Fibroblast of the aortic adventitia (primary cell): ENCODE results near the gene DDHD1. TPM values are rescaled to one million over a fixed set of nuclear protein-coding genes. Genes with fewer than 3 reads are reported as not detected.
"Not testable (repeated sequence)": the region's sequence is repeated elsewhere in the genome, so short reads cannot be mapped to it uniquely, and the experiment has no call there.

Experiments
- DNase-seq: peaks from one replicate; pipeline ENCODE4 v3.0.0-alpha.2; 2010; ENCODE audit warnings: low read depth
- H3K4me3 ChIP-seq: 2 replicates; pipeline ENCODE4 v1.5.1; 2011; ENCODE audit warnings: low read depth, mild to moderate bottlenecking, control low read depth, low read length, moderate library complexity
- total RNA-seq: library from RNA; depleted of rRNA; stranded (reverse); fragments of >200 nt; gene quantifications from 2 replicates; pipeline ENCODE4 v1.2.3, GENCODE V29; 2012; ENCODE audit warnings: low replicate concordance
- TF ChIP-seq, protein P1 (sequence below): IDR thresholded peaks from 2 replicates; pipeline ENCODE4 v1.5.1; 2011; ENCODE audit warnings: mild to moderate bottlenecking, low read length, control low read depth, inconsistent platforms; ENCODE audit not compliant: insufficient read depth

The DDHD1 gene
- total RNA-seq, 1 donor: 47.8 TPM

- TF ChIP-seq, protein P1, sequence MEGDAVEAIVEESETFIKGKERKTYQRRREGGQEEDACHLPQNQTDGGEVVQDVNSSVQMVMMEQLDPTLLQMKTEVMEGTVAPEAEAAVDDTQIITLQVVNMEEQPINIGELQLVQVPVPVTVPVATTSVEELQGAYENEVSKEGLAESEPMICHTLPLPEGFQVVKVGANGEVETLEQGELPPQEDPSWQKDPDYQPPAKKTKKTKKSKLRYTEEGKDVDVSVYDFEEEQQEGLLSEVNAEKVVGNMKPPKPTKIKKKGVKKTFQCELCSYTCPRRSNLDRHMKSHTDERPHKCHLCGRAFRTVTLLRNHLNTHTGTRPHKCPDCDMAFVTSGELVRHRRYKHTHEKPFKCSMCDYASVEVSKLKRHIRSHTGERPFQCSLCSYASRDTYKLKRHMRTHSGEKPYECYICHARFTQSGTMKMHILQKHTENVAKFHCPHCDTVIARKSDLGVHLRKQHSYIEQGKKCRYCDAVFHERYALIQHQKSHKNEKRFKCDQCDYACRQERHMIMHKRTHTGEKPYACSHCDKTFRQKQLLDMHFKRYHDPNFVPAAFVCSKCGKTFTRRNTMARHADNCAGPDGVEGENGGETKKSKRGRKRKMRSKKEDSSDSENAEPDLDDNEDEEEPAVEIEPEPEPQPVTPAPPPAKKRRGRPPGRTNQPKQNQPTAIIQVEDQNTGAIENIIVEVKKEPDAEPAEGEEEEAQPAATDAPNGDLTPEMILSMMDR: no peak
- no peak for DNase-seq
- no peak overlapping the region for H3K4me3 ChIP-seq
Measured at GRCh38 chr14:53186532-53186931, 33.4 kb upstream of the DDHD1 start.

- peak; percentile 9 for DNase-seq
- no peak overlapping the region for H3K4me3 ChIP-seq
- TF ChIP-seq, protein P1: no peak
Measured at GRCh38 chr14:53183611-53184010, 30.5 kb upstream of the DDHD1 start.

GRCh38 chr14:53183056-53183455, 29.9 kb upstream of the DDHD1 start:
- TF ChIP-seq, protein P1: no peak
- no peak overlapping the region for H3K4me3 ChIP-seq
- DNase-seq: no peak

GRCh38 chr14:53181463-53182081, 28.4 kb upstream of the DDHD1 start:
- DNase-seq: not testable (repeated sequence)

GRCh38 chr14:53180272-53181221, 27.4 kb upstream of the DDHD1 start:
- TF ChIP-seq, protein P1: peak; percentile 11
- H3K4me3 ChIP-seq: no peak overlapping the region
- peak; percentile 22 for DNase-seq

More at GRCh38 chr14:53181463-53182081, 28.4 kb upstream of the DDHD1 start:
- not testable (repeated sequence) for H3K4me3 ChIP-seq

DNA sequence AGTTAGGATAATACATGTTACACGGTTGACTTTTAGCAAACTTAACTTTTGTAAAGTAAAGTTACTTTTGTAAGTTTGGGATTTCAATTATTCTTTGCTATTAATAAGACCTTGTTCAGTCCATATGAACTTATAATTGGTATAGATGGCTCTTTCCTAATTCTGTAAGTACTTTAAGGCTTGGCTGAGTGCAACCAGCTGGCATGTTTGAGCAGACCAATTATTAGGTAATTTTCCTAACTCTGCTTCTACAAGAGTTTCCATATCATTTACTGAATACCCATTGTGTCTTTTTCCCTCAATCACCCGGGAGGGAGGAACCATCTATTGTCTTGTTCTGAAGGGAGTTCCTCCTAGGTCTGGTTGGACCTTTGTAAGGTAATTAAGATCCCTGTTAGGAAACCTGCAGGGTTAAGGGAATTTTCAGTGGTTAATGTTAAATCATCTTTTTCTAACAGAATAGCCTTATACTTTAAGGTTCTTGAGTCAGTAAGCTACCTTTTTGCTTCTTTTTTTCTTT, 26.4 kb upstream of the DDHD1 start:
- not testable (repeated sequence) for H3K4me3 ChIP-seq, DNase-seq

GRCh38 chr14:53175375-53175774, 22.3 kb upstream of the DDHD1 start:
- TF ChIP-seq, protein P1: no peak
- DNase-seq: no peak
- no peak overlapping the region for H3K4me3 ChIP-seq
